Central memory CD8-positive, alpha-beta T cell (primary cell): ENCODE measurements around the gene XXYLT1.

Source experiments
- ATAC-seq: fragments of 150-1000 bp; cut with Tn5 transposase; replicated peaks from 2 replicates; pipeline ENCODE4 v1.10.0; 2022; ENCODE audit warnings: mild to moderate bottlenecking, moderate FRiP score, moderate number of reproducible peaks; ENCODE audit not compliant: poor library complexity, severe bottlenecking; ENCODE audit errors: extremely low read depth
- DNase-seq, 2 donors: peaks; one replicate each; pipeline ENCODE4 v3.0.0; 2021; ENCODE audit warnings: low spot score in 2 of 2
- H3K27ac Mint-ChIP-seq: one replicate; pipeline ENCODE4 v1.8.0; 2022; ENCODE audit warnings: low read depth, mild to moderate bottlenecking, moderate library complexity, mixed read lengths
- H3K27me3 Mint-ChIP-seq: one replicate; pipeline ENCODE4 v1.8.0; 2022; ENCODE audit warnings: mixed read lengths
- H3K36me3 Mint-ChIP-seq: one replicate; pipeline ENCODE4 v1.8.0; 2022; ENCODE audit warnings: mild to moderate bottlenecking, moderate library complexity, mixed read lengths; ENCODE audit not compliant: insufficient read depth
- H3K4me1 Mint-ChIP-seq: one replicate; pipeline ENCODE4 v1.8.0; 2022; ENCODE audit warnings: mixed read lengths
- H3K4me3 Mint-ChIP-seq: one replicate; pipeline ENCODE4 v1.8.0; 2022; ENCODE audit warnings: mild to moderate bottlenecking, moderate library complexity, mixed read lengths
- H3K9me3 Mint-ChIP-seq: one replicate; pipeline ENCODE4 v1.8.0; 2022; ENCODE audit warnings: mixed read lengths

The XXYLT1 gene

DNA sequence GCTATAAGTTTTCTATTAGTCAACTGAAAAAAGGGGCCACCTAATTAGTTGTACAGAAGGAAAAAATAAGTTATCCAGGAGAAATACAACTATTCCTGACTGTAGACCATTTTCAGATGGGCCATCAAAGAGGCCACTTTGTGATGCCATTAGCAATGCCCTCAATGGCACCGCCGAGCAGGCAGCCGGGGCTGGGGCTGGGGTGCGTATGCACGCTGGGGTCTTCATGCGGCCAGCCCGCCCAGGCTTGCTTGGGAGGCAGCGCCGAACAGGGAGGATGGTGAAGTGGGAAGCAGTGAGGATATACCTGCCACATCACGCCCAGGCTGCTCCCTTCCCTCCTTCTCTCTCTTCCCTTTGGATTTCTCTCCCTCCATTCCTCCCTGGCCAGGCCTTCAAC is 128.4 kb downstream of the XXYLT1 start:
- H3K27me3 Mint-ChIP-seq: no peaks in the 10 kb centered on the region
- H3K4me1 Mint-ChIP-seq: peaks cover 1% of the 10 kb centered on the region
- no peak overlapping the region for H3K27ac Mint-ChIP-seq
- no peak overlapping the region for H3K4me3 Mint-ChIP-seq
- no peaks in the 10 kb centered on the region for H3K36me3 Mint-ChIP-seq
- ATAC-seq (no peak), DNase-seq (no peak)
- peaks cover 5% of the 10 kb centered on the region for H3K9me3 Mint-ChIP-seq

- Mint-ChIP-seq H3K9me3 (peaks cover 5% of the 10 kb centered on the region), H3K4me1 (no peaks in the 10 kb centered on the region), H3K27me3 (no peaks in the 10 kb centered on the region), H3K36me3 (no peaks in the 10 kb centered on the region), H3K27ac (no peak overlapping the region), H3K4me3 (no peak overlapping the region)
- DNase-seq (no peak), ATAC-seq (no peak)
Observed at GRCh38 chr3:195140816-195141793, 129.9 kb downstream of the XXYLT1 start.

DNA sequence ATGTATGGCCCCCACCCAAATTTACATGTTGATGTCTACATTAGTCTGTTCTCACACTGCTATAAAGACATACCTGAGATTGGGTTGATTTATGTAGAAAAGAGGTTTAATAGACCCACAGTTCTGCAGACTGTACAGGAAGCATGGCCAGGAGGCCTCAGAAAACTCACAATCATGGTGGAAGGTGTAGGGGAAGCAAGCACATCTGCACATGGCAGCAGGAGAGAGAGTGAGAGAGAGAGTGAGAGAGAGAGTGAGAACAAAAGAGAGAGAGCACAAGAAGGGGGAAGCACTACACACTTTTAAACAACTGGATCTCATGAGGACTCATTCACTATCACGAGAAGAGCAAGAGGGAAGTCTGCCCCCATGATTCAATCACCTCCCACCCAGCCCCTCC is 130.5 kb downstream of the XXYLT1 start:
- peaks cover 5% of the 10 kb centered on the region for H3K9me3 Mint-ChIP-seq
- DNase-seq (no peak), ATAC-seq (no peak)
- H3K36me3 Mint-ChIP-seq: no peaks in the 10 kb centered on the region
- no peak overlapping the region for H3K27ac Mint-ChIP-seq
- no peak overlapping the region for H3K4me3 Mint-ChIP-seq
- no peaks in the 10 kb centered on the region for H3K27me3 Mint-ChIP-seq
- H3K4me1 Mint-ChIP-seq: no peaks in the 10 kb centered on the region

GRCh38 chr3:195139876-195140240 is 131.1 kb downstream of the XXYLT1 start:
- H3K9me3 Mint-ChIP-seq: peaks cover 5% of the 10 kb centered on the region
- H3K27me3 Mint-ChIP-seq: no peaks in the 10 kb centered on the region
- H3K27ac Mint-ChIP-seq: no peak overlapping the region
- H3K4me3 Mint-ChIP-seq: no peak overlapping the region
- no peaks in the 10 kb centered on the region for H3K4me1 Mint-ChIP-seq
- ATAC-seq (no peak), DNase-seq (no peak)
- H3K36me3 Mint-ChIP-seq: no peaks in the 10 kb centered on the region

DNA sequence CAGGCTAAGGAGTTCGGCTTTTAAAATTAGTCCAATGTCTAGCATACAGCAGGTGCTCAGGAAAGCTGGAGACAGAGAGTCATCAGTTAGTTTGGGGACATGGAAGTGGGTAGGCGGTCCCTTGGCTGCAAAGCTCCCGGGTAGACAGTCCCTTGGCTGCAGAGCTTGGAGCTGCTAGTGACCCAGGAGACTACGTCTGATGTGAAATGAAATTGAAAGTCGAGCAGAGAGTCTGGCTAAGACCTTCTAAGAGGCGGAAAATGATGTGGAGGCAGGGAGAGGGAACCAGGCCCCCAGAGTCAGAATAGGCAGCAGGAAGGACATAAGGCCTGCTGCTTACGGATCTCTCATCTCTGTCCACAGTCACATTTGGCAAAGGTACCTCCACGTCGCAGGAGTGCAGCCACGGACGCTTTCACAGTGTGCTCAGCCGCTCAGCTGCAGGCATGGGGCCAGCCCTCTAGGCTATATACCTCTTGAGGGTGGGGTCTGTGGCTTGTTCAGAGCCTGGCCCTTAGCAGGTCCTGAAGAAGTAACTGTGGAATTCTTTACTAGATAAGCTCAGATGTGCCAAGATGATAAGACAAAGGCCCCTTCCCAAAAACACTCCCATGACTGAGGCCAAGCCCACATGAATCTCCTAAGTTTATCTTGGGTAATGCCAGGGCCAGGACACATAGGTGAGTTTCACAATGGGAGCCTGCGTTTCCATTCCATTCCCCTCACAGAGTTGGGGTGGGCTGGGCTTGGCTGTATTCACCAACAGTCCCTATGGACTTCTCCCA is 131.7 kb downstream of the XXYLT1 start:
- no peak for ATAC-seq
- H3K27ac Mint-ChIP-seq: no peak overlapping the region
- no peak for DNase-seq
- peaks cover 5% of the 10 kb centered on the region for H3K9me3 Mint-ChIP-seq
- H3K4me3 Mint-ChIP-seq: no peak overlapping the region
- no peaks in the 10 kb centered on the region for H3K27me3 Mint-ChIP-seq
- H3K4me1 Mint-ChIP-seq: no peaks in the 10 kb centered on the region
- no peaks in the 10 kb centered on the region for H3K36me3 Mint-ChIP-seq

DNA sequence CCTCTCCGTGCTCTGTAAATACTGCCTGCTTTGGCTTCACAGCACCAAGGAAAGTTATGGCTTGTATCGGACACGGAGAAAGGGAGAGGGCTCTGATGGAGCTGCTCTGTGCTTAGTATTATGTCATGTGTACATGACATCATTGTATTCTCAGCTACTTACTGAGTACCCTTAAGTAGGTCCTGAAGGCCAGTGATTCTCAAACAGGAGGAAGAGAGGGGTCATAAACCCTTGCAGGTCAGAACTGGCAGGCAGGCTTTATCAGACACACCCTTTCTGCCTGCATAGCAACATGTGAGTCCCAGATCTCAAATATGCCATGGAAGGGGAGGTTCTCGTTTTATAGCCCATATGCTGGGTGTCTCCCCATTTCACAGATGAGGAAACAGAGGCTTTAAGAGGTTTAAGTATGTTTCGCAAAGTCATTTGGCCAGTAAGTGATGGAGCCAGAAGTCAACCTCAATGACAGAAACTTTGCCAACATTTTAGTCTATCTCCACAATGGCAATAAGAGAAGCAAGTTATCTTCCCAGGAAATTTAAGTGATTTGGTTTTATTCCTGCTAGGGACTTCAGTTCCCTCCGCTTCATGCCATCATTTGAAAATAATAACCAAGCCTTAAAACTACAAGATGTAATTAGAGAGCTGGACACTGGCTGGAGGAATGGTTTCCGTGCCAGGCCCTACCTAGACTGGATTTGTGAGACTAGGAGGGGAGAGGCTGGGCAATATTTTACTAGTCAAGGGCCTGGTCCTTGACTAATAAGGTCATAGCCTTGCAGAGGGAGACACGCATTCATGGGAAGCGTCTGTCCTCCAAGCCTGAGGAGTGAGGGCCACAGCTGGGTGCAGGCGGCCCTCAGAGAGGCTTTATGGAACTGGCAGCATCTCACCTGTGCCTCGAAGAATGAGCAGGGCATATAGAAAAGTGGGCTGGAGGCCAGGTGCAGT is 133.0 kb downstream of the XXYLT1 start:
- no peak overlapping the region for H3K27ac Mint-ChIP-seq
- H3K27me3 Mint-ChIP-seq: no peaks in the 10 kb centered on the region
- ATAC-seq: no peak
- H3K9me3 Mint-ChIP-seq: peaks cover 5% of the 10 kb centered on the region
- no peak for DNase-seq
- H3K4me1 Mint-ChIP-seq: peaks cover 5% of the 10 kb centered on the region
- H3K36me3 Mint-ChIP-seq: no peaks in the 10 kb centered on the region
- H3K4me3 Mint-ChIP-seq: no peak overlapping the region

- Mint-ChIP-seq H3K27me3 (no peaks in the 10 kb centered on the region), H3K4me1 (peaks cover 13% of the 10 kb centered on the region), H3K9me3 (peaks cover 5% of the 10 kb centered on the region), H3K36me3 (no peaks in the 10 kb centered on the region), H3K27ac (no peak overlapping the region), H3K4me3 (no peak overlapping the region)
- ATAC-seq (no peak), DNase-seq (no peak)
Observed at GRCh38 chr3:195135917-195136316, 135.0 kb downstream of the XXYLT1 start.

GRCh38 chr3:195134431-195134830 is 136.5 kb downstream of the XXYLT1 start:
- peaks cover 25% of the 10 kb centered on the region for H3K4me1 Mint-ChIP-seq
- H3K27ac Mint-ChIP-seq: no peak overlapping the region

GRCh38 chr3:195133462-195133861 is 137.5 kb downstream of the XXYLT1 start:
- DNase-seq (peak in 1 of 2 donors; percentile 26), ATAC-seq (peak; percentile 87)
- Mint-ChIP-seq H3K4me1 (peaks cover 34% of the 10 kb centered on the region), H3K36me3 (peaks cover 3% of the 10 kb centered on the region), H3K27ac (peak overlapping the region; percentile 60), H3K4me3 (no peak overlapping the region), H3K27me3 (no peaks in the 10 kb centered on the region), H3K9me3 (no peaks in the 10 kb centered on the region)

More at GRCh38 chr3:195134431-195134830, 136.5 kb downstream of the XXYLT1 start:
- DNase-seq (no peak), ATAC-seq (no peak)
- H3K27me3 Mint-ChIP-seq: no peaks in the 10 kb centered on the region
- H3K9me3 Mint-ChIP-seq: no peaks in the 10 kb centered on the region
- peaks cover 1% of the 10 kb centered on the region for H3K36me3 Mint-ChIP-seq
- H3K4me3 Mint-ChIP-seq: no peak overlapping the region

GRCh38 chr3:195133013-195133412 is 137.9 kb downstream of the XXYLT1 start:
- DNase-seq (no peak), ATAC-seq (no peak)
- Mint-ChIP-seq H3K27ac (no peak overlapping the region), H3K27me3 (no peaks in the 10 kb centered on the region), H3K4me1 (peaks cover 39% of the 10 kb centered on the region), H3K36me3 (peaks cover 3% of the 10 kb centered on the region), H3K4me3 (no peak overlapping the region), H3K9me3 (no peaks in the 10 kb centered on the region)

DNA sequence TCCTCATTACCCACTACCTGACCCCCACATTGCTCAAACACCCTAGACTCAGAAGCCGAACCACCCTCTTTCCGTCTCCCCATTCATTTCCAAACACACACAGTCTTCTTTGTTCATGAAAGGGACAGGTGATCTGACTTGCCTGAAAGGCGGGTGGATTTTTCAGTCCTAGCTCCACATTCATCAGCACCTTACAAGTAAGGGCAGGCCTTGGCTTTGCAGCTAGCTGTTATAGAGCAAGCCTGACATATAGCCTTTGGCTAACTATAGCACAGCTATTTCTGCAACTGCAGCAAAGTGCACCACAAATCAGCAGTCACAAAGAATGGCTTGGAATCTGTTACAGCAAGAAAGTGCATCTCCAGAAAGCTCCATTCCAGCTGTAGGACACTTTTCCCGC is 139.8 kb downstream of the XXYLT1 start:
- no peak overlapping the region for H3K4me3 Mint-ChIP-seq
- no peaks in the 10 kb centered on the region for H3K27me3 Mint-ChIP-seq
- H3K36me3 Mint-ChIP-seq: peaks cover 3% of the 10 kb centered on the region
- no peak for ATAC-seq
- H3K4me1 Mint-ChIP-seq: peaks cover 40% of the 10 kb centered on the region
- no peak overlapping the region for H3K27ac Mint-ChIP-seq
- H3K9me3 Mint-ChIP-seq: no peaks in the 10 kb centered on the region
- DNase-seq: no peak
